Activated T-cell treated with anti-CD3 and anti-CD28 coated beads for 4 hours (primary cell): ENCODE data around the gene UCP3.

Experiments used
- DNase-seq: peaks from one replicate; pipeline ENCODE4 v3.0.0-alpha.2; 2020

Gene UCP3

DNA sequence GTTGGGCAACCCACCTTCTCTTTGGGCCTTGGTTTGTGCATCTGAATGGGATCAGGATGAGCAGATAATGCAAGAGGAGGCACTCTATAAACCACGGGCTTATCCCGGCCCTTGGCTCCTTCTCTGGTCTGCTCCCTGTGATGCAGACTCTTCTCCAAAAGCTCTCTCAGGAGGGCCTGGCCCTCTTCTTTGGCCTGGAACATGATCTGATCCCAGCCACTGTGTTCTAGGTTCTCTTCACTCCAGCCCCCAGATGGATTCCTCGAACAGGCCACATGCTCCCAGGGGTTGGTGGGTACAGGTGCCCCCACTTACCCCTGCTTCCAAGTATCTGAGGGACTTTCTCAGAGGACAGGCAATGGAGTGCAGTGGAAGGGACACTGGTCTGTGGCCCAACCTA is 8.7 kb upstream of the UCP3 start:
- DNase-seq = no peak

DNA sequence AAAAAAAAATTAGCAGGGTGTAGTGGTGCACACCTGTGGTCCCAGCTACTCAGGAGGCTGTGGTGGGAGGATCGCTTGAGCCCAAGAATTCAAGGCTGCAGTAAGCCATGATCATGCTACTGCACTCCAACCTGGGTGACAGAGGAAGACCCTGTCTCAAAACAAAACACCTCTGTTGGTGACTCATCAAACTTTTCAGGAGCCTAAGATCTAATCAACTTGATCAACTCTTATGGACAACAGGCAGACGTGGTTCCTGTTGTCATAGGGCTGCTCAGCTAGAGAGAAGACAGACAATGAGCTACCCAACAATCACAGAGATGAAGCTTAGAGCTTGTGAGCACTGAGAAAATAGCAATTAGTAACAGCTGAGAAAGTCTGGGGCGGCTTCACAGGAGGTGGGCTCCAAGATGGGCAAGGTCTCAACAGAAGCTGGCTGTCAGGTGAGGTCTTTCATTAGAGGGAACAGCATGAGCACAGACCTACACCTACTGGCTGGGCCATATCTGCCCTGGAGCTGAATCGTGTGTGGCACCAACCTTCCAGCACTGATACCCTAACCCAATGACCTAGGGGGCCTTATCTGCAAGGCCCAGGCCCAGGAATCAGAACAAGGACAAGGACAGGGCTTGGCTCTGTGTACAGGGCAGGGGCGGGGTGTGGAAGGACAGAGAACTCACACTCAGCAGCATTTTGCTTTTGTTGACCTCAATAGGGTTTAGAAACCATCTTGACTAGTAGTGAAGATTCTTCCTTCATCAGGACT is 7.2 kb upstream of the UCP3 start:
- no peak for DNase-seq

DNA sequence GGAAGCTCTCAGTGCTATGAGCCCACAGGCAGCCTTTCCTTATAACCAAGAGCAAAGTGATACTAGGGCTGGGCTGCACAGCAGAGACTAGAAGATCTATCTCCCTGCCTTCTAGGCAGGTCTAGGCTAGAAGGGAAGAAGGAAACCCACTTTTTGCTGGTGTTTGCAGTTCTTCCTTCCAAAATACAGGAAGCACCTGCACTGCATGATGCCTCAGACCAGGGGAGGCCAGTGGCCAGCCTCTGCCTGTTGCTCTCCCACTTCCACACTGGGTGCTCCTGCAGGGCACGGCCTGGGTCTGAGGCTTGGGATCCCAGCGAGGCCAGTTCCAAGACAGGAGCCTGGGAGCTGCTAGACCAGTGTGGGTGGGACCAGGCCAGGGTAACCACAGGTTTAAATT is 6.0 kb upstream of the UCP3 start:
- no peak for DNase-seq

DNA sequence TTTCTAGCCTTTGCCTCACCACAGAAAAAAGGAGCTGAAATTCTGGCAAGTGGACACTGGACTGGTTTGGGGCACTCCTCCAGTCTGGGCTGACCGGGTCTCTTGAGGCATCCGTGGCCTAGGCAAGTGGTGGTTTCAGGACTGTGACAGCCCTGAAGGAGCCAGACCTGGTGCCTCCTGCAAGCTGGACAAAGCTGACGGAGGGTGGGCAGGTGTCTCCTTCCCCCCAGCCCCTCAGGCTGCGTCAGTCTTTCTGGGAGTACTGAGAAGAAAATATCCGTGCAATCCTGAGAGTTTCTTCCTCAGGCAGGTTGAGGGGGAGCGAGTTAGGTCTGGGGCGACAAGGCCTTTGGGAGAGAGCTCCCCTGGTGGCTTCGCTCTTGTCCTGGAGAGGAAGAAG is 4.3 kb upstream of the UCP3 start:
- DNase-seq = no peak

GRCh38 chr11:74012074-74012809 is 3.4 kb upstream of the UCP3 start:
- no peak for DNase-seq

DNA sequence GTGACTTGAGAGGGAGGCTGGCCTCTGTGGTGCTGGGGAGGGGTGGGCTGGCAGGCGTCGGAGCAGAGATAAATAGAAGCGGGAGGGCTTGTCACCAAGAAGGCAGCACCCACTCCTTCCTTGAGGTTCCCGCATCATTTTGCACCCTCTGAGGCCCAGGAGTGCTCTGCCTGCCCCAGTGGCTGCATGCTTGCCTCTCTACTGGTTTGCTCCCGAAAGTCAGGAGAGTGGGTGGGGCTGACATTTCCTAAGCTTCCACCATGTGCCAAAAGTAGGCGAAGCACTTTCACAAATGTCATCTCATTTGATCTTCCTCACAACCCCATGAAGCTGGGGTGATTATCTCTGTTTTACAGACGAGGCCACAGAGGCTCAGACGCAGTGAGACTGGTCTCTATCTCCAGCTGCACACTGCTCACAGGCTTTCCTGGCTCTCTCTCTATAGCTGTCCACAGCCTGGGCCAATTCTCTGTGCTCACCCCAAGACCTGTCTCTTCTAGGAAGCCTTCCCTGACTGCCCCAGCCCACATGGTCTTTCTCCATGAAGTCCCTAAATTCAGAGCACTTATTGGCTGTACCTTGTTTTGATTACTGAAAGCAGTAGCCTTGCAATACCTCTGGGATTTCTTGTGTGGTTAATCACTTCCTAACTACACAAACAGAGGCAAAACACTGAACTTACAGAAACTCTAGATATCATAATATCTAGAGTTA is 2.6 kb upstream of the UCP3 start:
- no peak for DNase-seq

DNA sequence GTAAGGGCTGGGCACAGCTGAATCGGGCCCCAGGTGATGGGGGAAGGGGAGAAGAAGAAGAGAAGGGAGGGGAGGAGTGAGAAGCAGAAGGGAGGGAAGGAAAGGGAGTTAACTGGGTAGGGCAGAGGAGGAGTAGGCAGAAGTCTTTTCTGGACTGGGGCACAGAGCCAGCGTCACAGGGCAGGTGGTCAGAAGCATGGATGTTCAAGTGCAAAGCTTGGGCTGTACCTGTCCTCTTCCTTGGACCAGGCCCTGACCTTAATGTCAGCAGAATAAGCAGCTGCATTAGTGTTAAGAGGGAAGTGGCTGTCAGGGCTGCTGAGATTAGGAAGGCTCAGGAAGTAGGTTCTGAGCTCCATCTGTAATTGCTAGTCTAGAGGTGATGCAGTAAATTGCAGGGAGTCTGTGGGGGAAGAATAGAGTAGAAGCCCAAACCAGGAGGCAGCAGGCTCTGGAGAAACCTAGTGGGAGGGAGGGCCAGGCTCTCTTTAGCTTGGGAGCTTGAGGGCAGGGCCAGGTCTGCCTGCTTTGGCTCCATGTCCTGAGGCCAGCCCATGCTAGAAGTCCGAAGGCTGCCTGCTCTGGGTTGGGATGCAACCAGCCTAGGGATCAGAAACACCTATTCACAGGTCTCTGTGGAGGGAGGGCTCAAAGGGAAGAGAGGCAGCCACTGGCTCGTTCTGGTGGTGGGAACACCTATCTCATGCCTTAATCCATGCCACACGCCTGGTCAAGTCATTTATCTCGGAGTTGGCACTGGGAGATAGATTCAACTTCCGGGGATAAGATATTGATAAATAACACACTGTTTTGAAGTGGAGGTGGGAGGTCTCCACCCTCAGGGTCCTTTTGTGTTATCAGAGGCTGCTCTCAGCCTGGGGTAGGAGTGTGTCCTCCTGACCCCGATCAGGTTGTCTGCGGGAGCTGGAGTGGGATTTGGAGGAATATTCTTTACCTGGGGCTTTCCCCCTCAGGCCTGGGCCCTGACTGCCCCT is 1.7 kb upstream of the UCP3 start:
- no peak for DNase-seq

DNA sequence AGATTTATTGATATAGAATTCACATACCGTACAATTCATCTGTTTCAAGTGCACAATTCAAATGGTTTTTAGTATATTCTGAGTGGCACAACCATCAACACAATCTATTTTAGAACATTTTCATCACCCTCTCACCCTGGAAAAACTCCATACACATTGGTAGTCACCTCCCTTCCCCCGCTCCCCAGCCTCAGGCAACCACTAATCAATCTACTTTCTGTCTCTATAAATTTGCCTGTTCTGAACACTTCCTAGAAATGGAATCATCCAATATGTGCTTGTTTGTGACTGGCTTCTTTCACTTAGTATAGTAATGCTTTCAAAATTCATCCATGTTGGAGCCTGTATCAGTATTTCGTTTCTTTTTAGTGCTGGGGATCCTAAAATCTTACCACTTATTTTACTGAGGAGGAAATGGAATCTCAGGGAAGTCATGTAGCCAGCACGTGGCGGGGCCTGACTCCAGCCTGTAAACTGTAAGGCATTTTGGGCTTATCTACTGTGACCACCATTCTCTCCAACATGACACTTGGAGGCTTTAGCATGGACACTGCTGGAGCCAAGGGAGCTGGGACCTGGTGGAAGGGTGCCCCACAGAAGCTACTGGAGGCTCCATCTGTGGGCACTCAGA is 905 bp upstream of the UCP3 start:
- no peak for DNase-seq

GRCh38 chr11:74009230-74009547 is 304 bp upstream of the UCP3 start:
- no peak for DNase-seq

- DNase-seq = no peak
Measured at GRCh38 chr11:74007691-74008372, 1.1 kb downstream of the UCP3 start.

- no peak for DNase-seq
Measured at GRCh38 chr11:74006743-74007304, 2.1 kb downstream of the UCP3 start.

DNA sequence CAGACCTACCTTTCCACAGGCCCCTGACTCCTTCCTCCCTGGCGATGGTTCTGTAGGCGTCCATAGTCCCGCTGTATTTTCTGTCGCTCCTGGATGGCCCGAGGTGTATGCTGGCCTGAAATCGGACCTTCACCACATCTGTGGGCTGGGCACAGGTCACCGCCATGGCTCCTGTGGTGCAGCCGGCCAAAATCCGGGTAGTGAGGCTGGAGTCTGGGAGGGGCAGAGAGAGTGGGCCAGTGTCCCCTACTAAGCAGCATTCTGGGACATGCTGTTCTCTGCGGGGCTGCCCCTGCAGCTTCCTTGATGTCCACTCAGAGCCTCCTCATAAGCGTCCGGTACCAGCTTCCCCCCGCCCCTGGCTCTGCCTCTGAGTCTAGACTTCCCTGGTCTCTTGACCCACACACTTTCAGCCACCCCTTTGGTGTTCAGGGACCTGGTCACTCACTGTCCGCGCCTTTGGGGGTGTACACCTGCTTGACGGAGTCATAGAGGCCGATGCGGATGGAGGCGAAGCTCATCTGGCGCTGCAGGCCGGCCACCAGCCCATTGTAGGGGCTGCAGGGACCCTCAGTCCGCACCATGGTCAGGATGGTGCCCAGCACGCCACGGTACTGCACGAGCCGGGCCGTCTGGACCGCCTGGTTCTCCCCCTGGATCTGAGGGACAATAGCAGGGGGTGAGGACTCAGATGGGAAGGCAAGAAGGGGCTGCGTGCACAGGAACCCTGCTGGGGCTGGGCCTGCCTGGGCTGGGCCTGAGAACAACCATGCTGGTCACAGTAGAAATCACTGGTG is 3.0 kb downstream of the UCP3 start:
- DNase-seq = no peak

GRCh38 chr11:74004759-74005615 is 3.9 kb downstream of the UCP3 start:
- DNase-seq = peak; percentile 65

DNA sequence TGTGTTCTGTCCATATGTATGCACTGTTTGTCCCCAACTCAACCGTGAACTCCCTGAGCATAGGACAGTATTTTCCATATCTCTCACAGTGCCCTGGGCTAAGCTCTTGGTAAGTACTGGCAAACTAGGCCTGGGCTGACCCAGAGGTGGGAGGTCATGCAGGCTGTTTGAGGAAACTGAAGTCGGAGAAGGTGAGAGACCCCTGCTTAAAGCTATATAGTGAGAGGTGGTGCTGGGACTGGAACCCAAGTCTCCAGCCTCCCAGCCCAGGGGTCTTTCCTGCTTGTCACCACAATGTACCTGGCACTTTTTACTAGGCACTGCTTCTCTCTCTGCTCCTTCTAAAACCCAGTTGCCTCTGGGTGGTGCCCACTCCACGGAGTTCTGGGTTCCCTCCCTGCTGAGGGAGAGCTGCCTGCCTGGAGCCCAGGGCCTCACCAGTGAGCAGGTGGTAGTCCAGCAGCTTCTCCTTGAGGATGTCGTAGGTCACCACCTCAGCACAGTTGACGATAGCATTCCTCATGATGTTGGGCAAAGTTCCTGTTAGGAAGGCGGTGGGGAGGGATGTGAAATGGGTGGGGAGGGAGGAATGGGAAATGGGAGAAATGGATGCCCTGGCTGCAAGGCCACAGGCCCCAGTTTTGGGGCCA is 4.7 kb downstream of the UCP3 start:
- DNase-seq = no peak

DNA sequence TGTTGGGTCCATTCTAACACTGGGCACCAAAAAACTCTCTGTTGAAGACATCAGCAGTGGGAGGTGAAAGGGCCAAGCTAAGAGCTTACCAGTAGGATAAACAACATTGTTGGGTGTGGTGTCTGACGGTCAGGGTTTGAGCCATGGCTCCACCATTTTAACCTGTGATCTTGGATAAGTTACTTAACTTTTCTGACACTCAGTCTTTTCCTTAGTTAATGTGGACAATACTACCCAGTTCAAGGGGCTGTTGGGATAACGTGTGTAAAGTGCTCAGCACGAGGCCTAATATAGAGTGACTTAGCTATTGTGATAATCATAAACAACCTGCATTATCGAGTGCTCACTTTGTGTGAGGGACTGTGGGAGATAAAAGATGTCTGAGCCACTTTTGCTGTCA is 6.1 kb downstream of the UCP3 start:
- no peak for DNase-seq

DNA sequence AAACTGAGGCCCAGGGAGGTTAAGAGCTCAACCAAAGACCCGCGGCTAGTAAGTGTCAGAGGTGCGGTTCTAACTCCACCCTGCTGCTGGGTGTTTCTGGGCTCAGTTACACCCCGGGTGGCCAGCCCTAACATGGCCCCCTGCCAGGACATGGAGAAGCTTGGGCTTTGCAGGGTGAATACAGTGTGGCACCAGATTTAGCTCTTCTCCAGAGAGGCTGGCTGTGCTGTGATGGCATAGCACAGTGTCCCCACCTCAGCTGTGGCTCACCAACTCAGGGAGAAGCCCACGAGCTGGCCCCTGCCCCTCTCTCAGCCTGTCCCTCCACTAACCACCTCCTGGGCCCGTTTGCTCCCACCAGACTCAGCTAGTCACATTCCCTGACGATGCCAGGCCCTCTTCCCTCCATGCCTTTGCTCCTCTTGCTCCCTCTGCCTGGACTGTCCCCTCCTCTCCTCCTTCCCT is 7.0 kb downstream of the UCP3 start:
- DNase-seq = no peak

GRCh38 chr11:74000307-74001133 is 8.4 kb downstream of the UCP3 start:
- DNase-seq = no peak
